ENCODE measurements around the gene IGBP1.
"Not testable (repeated sequence)": the region's sequence is repeated elsewhere in the genome, so short reads cannot be mapped to it uniquely, and the experiment has no call there.

Gene IGBP1

DNA sequence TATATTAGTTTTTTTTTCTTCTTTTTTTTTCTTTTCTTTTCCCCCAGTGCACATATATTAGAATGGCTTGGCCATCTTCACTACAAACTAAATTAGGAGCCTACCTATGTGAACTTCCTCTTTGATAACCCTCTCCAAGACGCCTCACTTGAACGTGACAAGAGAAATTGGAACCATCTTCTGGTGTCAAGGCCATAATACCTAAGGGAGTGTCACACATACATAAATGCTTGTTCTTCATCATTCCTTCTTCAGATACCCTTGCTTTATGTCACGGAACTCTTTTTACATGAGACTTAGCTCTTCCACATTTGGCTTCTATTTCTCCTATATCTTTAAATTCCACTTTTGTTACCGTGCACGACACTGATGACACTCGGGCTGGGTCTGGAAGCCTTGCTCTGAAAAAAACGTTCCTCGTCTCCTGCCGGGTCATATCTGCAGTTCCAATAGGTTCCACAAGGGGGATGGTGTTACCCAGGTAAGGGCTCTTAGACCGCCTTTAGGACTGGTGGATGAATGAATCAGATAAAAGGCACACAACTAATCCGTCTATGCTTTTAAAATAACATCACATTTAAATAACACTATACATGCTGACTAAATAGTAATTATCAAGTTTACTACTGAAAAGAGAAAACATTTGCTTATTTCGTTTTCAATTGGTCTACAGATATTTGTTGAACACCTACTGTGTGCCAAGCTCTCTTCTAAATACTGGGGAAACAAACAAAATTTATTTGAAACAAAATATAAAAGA, 63.9 kb downstream of the IGBP1 start:
- TF ChIP-seq EZH2 (optimal IDR thresholded peaks at IDR 0.05; ENCODE audit: low read depth, low read length), result no peak
- TF ChIP-seq, protein P1, sequence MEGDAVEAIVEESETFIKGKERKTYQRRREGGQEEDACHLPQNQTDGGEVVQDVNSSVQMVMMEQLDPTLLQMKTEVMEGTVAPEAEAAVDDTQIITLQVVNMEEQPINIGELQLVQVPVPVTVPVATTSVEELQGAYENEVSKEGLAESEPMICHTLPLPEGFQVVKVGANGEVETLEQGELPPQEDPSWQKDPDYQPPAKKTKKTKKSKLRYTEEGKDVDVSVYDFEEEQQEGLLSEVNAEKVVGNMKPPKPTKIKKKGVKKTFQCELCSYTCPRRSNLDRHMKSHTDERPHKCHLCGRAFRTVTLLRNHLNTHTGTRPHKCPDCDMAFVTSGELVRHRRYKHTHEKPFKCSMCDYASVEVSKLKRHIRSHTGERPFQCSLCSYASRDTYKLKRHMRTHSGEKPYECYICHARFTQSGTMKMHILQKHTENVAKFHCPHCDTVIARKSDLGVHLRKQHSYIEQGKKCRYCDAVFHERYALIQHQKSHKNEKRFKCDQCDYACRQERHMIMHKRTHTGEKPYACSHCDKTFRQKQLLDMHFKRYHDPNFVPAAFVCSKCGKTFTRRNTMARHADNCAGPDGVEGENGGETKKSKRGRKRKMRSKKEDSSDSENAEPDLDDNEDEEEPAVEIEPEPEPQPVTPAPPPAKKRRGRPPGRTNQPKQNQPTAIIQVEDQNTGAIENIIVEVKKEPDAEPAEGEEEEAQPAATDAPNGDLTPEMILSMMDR (IDR thresholded peaks at IDR 0.05; ENCODE audit: low read length), result peak; percentile 49
- DNase-seq, result peak; percentile 40
- Histone ChIP-seq H3K27ac (ENCODE audit: low read length) (no peak overlapping the region), H3F3A (ENCODE audit: insufficient read depth, low read length) (no peaks in the 10 kb centered on the region), H3K36me3 (replicated peaks; ENCODE audit: insufficient read depth, low read length) (no peaks in the 10 kb centered on the region), H3K4me1 (ENCODE audit: low read length) (no peaks in the 10 kb centered on the region), H3K9ac (ENCODE audit: low read length) (no peak overlapping the region), H3K9me2 (replicated peaks; ENCODE audit: insufficient read depth, low read length) (no peaks in the 10 kb centered on the region), H3K9me3 (replicated peaks; ENCODE audit: insufficient read depth, low read length) (no peaks in the 10 kb centered on the region), H4K20me1 (ENCODE audit: insufficient read depth, low read length) (no peaks in the 10 kb centered on the region), H3K4me3 (ENCODE audit: low read length) (no peak overlapping the region), H3K4me2 (ENCODE audit: low read depth, low read length) (no peak overlapping the region), H3K27me3 (replicated peaks; ENCODE audit: insufficient read depth, low read length) (no peaks in the 10 kb centered on the region), H2AFZ (ENCODE audit: low read length) (no peak overlapping the region), H3K79me2 (ENCODE audit: low read length) (no peaks in the 10 kb centered on the region)

DNA sequence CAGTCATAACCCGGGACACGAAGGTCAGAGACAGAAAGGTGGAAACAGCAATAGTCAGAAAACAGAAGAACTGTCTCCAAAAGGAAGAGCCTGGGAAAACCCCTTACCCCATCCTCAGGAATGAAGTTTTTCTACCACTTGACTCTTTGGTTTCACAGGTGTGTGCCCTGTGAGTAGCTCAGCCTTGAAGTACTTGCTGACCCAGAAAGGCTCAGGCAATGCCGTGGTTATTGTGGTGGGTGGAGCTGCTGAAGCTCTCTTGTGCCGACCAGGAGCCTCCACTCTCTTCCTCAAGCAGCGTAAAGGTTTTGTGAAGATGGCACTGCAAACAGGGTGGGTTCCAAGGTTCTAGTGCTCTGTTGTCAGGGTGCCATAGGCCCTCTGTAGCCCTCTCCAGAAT, 68.5 kb downstream of the IGBP1 start:
- H3K9ac ChIP-seq (ENCODE audit: low read length), result no peak overlapping the region
- DNase-seq, result no peak
- no peak overlapping the region for H3K4me2 ChIP-seq (ENCODE audit: low read depth, low read length)
- no peaks in the 10 kb centered on the region for H3K27me3 ChIP-seq (replicated peaks; ENCODE audit: insufficient read depth, low read length)
- TF ChIP-seq, protein P1 (IDR thresholded peaks at IDR 0.05; ENCODE audit: low read length), result no peak
- TF ChIP-seq EZH2 (optimal IDR thresholded peaks at IDR 0.05; ENCODE audit: low read depth, low read length) (no peak), EZH2phosphoT487 (IDR thresholded peaks at IDR 0.05; ENCODE audit: low read length) (no peak)
- H3K4me3 ChIP-seq (ENCODE audit: low read length), result no peak overlapping the region
- no peaks in the 10 kb centered on the region for H3K9me2 ChIP-seq (replicated peaks; ENCODE audit: insufficient read depth, low read length)
- no peak overlapping the region for H2AFZ ChIP-seq (ENCODE audit: low read length)
- no peaks in the 10 kb centered on the region for H3K4me1 ChIP-seq (ENCODE audit: low read length)
- no peaks in the 10 kb centered on the region for H3K36me3 ChIP-seq (replicated peaks; ENCODE audit: insufficient read depth, low read length)
- no peak overlapping the region for H3K27ac ChIP-seq (ENCODE audit: low read length)
- no peaks in the 10 kb centered on the region for H4K20me1 ChIP-seq (ENCODE audit: insufficient read depth, low read length)
- no peaks in the 10 kb centered on the region for H3F3A ChIP-seq (ENCODE audit: insufficient read depth, low read length)
- no peaks in the 10 kb centered on the region for H3K9me3 ChIP-seq (replicated peaks; ENCODE audit: insufficient read depth, low read length)
- H3K79me2 ChIP-seq (ENCODE audit: low read length), result no peaks in the 10 kb centered on the region

DNA sequence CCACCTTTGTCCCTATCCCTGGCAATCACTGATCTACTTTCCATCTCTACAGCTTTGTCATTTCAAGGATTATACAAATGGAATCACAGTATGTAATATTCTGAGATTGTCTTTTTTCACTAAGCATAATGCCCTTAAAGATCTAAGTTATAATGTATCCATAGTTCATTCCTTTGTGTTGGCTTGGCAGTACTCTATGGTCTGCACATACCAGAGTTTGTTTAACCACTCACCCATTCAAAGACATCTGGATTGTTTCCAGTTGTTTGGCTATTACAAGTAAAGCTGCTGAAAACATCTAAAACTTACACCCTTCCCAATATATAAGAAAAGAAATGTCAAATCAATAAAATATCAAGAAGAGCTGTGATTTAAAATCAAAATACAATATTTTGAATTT, 75.2 kb downstream of the IGBP1 start:
- H2AFZ ChIP-seq (ENCODE audit: low read length), result no peak overlapping the region
- TF ChIP-seq EZH2phosphoT487 (IDR thresholded peaks at IDR 0.05; ENCODE audit: low read length), result no peak
- TF ChIP-seq, protein P1 (IDR thresholded peaks at IDR 0.05; ENCODE audit: low read length), result no peak
- no peak for TF ChIP-seq EZH2 (optimal IDR thresholded peaks at IDR 0.05; ENCODE audit: low read depth, low read length)
- no peak overlapping the region for H3K9ac ChIP-seq (ENCODE audit: low read length)
- no peaks in the 10 kb centered on the region for H3K9me3 ChIP-seq (replicated peaks; ENCODE audit: insufficient read depth, low read length)
- H3K36me3 ChIP-seq (replicated peaks; ENCODE audit: insufficient read depth, low read length), result no peaks in the 10 kb centered on the region
- H3K27ac ChIP-seq (ENCODE audit: low read length), result no peak overlapping the region
- no peak overlapping the region for H3K4me3 ChIP-seq (ENCODE audit: low read length)
- DNase-seq, result no peak
- H3F3A ChIP-seq (ENCODE audit: insufficient read depth, low read length), result no peaks in the 10 kb centered on the region
- H3K79me2 ChIP-seq (ENCODE audit: low read length), result no peaks in the 10 kb centered on the region
- H3K4me1 ChIP-seq (ENCODE audit: low read length), result no peaks in the 10 kb centered on the region
- H3K27me3 ChIP-seq (replicated peaks; ENCODE audit: insufficient read depth, low read length), result no peaks in the 10 kb centered on the region
- H3K9me2 ChIP-seq (replicated peaks; ENCODE audit: insufficient read depth, low read length), result no peaks in the 10 kb centered on the region
- H4K20me1 ChIP-seq (ENCODE audit: insufficient read depth, low read length), result no peaks in the 10 kb centered on the region
- H3K4me2 ChIP-seq (ENCODE audit: low read depth, low read length), result no peak overlapping the region

DNA sequence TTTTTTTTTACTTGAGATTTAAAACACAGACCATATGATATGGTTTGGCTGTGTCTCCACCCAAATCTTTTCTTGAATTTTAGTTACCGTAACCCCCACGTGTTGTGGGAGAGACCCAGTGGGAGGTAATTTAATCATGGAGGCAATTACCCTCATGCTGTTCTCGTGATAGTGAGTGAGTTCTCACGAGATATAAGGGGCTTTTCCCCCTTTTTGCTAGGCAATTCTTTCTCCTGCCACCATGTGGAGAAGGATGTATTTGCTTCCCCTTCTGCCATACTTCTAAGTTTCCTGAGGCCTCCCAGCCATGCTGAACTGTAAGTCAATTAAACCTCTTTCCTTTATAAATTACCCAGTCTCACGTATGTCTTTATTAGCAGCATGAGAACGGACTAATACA, 76.3 kb downstream of the IGBP1 start:
- H3K9me2 ChIP-seq (replicated peaks; ENCODE audit: insufficient read depth, low read length); H3K9ac ChIP-seq (ENCODE audit: low read length); H3K36me3 ChIP-seq (replicated peaks; ENCODE audit: insufficient read depth, low read length); DNase-seq; H2AFZ ChIP-seq (ENCODE audit: low read length); H3K4me2 ChIP-seq (ENCODE audit: low read depth, low read length); H3K9me3 ChIP-seq (replicated peaks; ENCODE audit: insufficient read depth, low read length); H3K4me3 ChIP-seq (ENCODE audit: low read length); H3F3A ChIP-seq (ENCODE audit: insufficient read depth, low read length); H3K27me3 ChIP-seq (replicated peaks; ENCODE audit: insufficient read depth, low read length); H3K79me2 ChIP-seq (ENCODE audit: low read length); H3K27ac ChIP-seq (ENCODE audit: low read length); H4K20me1 ChIP-seq (ENCODE audit: insufficient read depth, low read length); H3K4me1 ChIP-seq (ENCODE audit: low read length): not testable (repeated sequence)

Data from MM.1S (cell line).